ENCODE measurements around the gene EEF1G.
A peak's percentile ranks its signal among the peaks of the same experiment; 100 is the strongest.
"Not testable (repeated sequence)": the region's sequence is repeated elsewhere in the genome, so short reads cannot be mapped to it uniquely, and the experiment has no call there.

Gene EEF1G

GRCh38 chr11:62574363-62575071 is 826 bp upstream of the EEF1G start:
- Histone ChIP-seq H3K4me1 (ENCODE audit: control insufficient read depth in 1 of 2, insufficient read depth in 2 of 2, low read length in 2 of 2) (peaks cover 3 to 30% of the 10 kb centered on the region in 2 donors), H3K4me3 (ENCODE audit: low read depth in 1 of 2, low read length in 2 of 2) (peak overlapping the region; percentile 95), H3K9me3 (ENCODE audit: control insufficient read depth in 1 of 2, low read length in 2 of 2) (no peaks in the 10 kb centered on the region), H3K36me3 (ENCODE audit: control insufficient read depth in 1 of 2, insufficient read depth in 2 of 2, low read length in 2 of 2) (peaks cover 29 to 60% of the 10 kb centered on the region in 2 donors), H3K27me3 (ENCODE audit: low read depth, low read length) (no peaks in the 10 kb centered on the region), H3K27ac (ENCODE audit: low read length) (peak overlapping the region; percentile 96)

- H3K4me3 ChIP-seq (ENCODE audit: low read depth in 1 of 2, low read length in 2 of 2): peak overlapping the region; percentile 95 to 99
- H3K36me3 ChIP-seq (ENCODE audit: control insufficient read depth in 1 of 2, insufficient read depth in 2 of 2, low read length in 2 of 2): peaks cover 35 to 61% of the 10 kb centered on the region in 2 donors
- H3K27me3 ChIP-seq (ENCODE audit: low read depth, low read length): no peaks in the 10 kb centered on the region
- H3K9me3 ChIP-seq (ENCODE audit: control insufficient read depth in 1 of 2, low read length in 2 of 2): no peaks in the 10 kb centered on the region
- peak overlapping the region; percentile 96 for H3K27ac ChIP-seq (ENCODE audit: low read length)
- peaks cover 3 to 30% of the 10 kb centered on the region in 2 donors for H3K4me1 ChIP-seq (ENCODE audit: control insufficient read depth in 1 of 2, insufficient read depth in 2 of 2, low read length in 2 of 2)
These were observed 592 bp downstream of the EEF1G start for GRCh38 chr11:62573006-62573591.

- Histone ChIP-seq H3K9me3 (ENCODE audit: control insufficient read depth in 1 of 2, low read length in 2 of 2) (no peaks in the 10 kb centered on the region), H3K4me1 (ENCODE audit: control insufficient read depth in 1 of 2, insufficient read depth in 2 of 2, low read length in 2 of 2) (peaks cover 3 to 30% of the 10 kb centered on the region in 2 donors), H3K36me3 (ENCODE audit: control insufficient read depth in 1 of 2, insufficient read depth in 2 of 2, low read length in 2 of 2) (peaks cover 37 to 54% of the 10 kb centered on the region in 2 donors), H3K27me3 (ENCODE audit: low read depth, low read length) (no peaks in the 10 kb centered on the region), H3K27ac (ENCODE audit: low read length) (peak overlapping the region; percentile 96), H3K4me3 (ENCODE audit: low read depth in 1 of 2, low read length in 2 of 2) (peak overlapping the region; percentile 95 to 99)
These were observed 1.3 kb downstream of the EEF1G start for GRCh38 chr11:62572431-62572830.

GRCh38 chr11:62571493-62571892 is 2.2 kb downstream of the EEF1G start:
- H3K4me3 ChIP-seq (ENCODE audit: low read depth in 1 of 2, low read length in 2 of 2); H3K9me3 ChIP-seq (ENCODE audit: control insufficient read depth in 1 of 2, low read length in 2 of 2); H3K27me3 ChIP-seq (ENCODE audit: low read depth, low read length): not testable (repeated sequence)
- Histone ChIP-seq H3K27ac (ENCODE audit: low read length) (peak overlapping the region; percentile 96), H3K4me1 (ENCODE audit: control insufficient read depth in 1 of 2, insufficient read depth in 2 of 2, low read length in 2 of 2) (peaks cover 3 to 30% of the 10 kb centered on the region in 2 donors), H3K36me3 (ENCODE audit: control insufficient read depth in 1 of 2, insufficient read depth in 2 of 2, low read length in 2 of 2) (peaks cover 43 to 57% of the 10 kb centered on the region in 2 donors)

GRCh38 chr11:62570903-62571302 is 2.8 kb downstream of the EEF1G start:
- H3K27me3 ChIP-seq (ENCODE audit: low read depth, low read length); H3K9me3 ChIP-seq (ENCODE audit: control insufficient read depth in 1 of 2, low read length in 2 of 2); H3K4me3 ChIP-seq (ENCODE audit: low read depth in 1 of 2, low read length in 2 of 2); H3K27ac ChIP-seq (ENCODE audit: low read length): not testable (repeated sequence)
- peaks cover 3 to 27% of the 10 kb centered on the region in 2 donors for H3K4me1 ChIP-seq (ENCODE audit: control insufficient read depth in 1 of 2, insufficient read depth in 2 of 2, low read length in 2 of 2)
- H3K36me3 ChIP-seq (ENCODE audit: control insufficient read depth in 1 of 2, insufficient read depth in 2 of 2, low read length in 2 of 2): peaks cover 43 to 59% of the 10 kb centered on the region in 2 donors

GRCh38 chr11:62569611-62570010 is 4.1 kb downstream of the EEF1G start:
- Histone ChIP-seq H3K27me3 (ENCODE audit: low read depth, low read length) (no peaks in the 10 kb centered on the region), H3K4me3 (ENCODE audit: low read depth in 1 of 2, low read length in 2 of 2) (no peak overlapping the region), H3K27ac (ENCODE audit: low read length) (no peak overlapping the region), H3K9me3 (ENCODE audit: control insufficient read depth in 1 of 2, low read length in 2 of 2) (no peaks in the 10 kb centered on the region), H3K4me1 (ENCODE audit: control insufficient read depth in 1 of 2, insufficient read depth in 2 of 2, low read length in 2 of 2) (peaks cover 3 to 14% of the 10 kb centered on the region in 2 donors), H3K36me3 (ENCODE audit: control insufficient read depth in 1 of 2, insufficient read depth in 2 of 2, low read length in 2 of 2) (peaks cover 52 to 69% of the 10 kb centered on the region in 2 donors)

GRCh38 chr11:62567018-62567633 is 6.6 kb downstream of the EEF1G start:
- peaks cover 3% of the 10 kb centered on the region in 2 donors for H3K4me1 ChIP-seq (ENCODE audit: control insufficient read depth in 1 of 2, insufficient read depth in 2 of 2, low read length in 2 of 2)
- H3K4me3 ChIP-seq (ENCODE audit: low read depth in 1 of 2, low read length in 2 of 2): no peak overlapping the region
- no peaks in the 10 kb centered on the region for H3K9me3 ChIP-seq (ENCODE audit: control insufficient read depth in 1 of 2, low read length in 2 of 2)
- H3K27me3 ChIP-seq (ENCODE audit: low read depth, low read length): no peaks in the 10 kb centered on the region
- peaks cover 59 to 73% of the 10 kb centered on the region in 2 donors for H3K36me3 ChIP-seq (ENCODE audit: control insufficient read depth in 1 of 2, insufficient read depth in 2 of 2, low read length in 2 of 2)
- no peak overlapping the region for H3K27ac ChIP-seq (ENCODE audit: low read length)

GRCh38 chr11:62566247-62566646 is 7.4 kb downstream of the EEF1G start:
- no peak overlapping the region for H3K27ac ChIP-seq (ENCODE audit: low read length)
- H3K36me3 ChIP-seq (ENCODE audit: control insufficient read depth in 1 of 2, insufficient read depth in 2 of 2, low read length in 2 of 2): peaks cover 54 to 67% of the 10 kb centered on the region in 2 donors
- H3K4me3 ChIP-seq (ENCODE audit: low read depth in 1 of 2, low read length in 2 of 2): no peak overlapping the region
- H3K4me1 ChIP-seq (ENCODE audit: control insufficient read depth in 1 of 2, insufficient read depth in 2 of 2, low read length in 2 of 2): no peaks in the 10 kb centered on the region
- no peaks in the 10 kb centered on the region for H3K9me3 ChIP-seq (ENCODE audit: control insufficient read depth in 1 of 2, low read length in 2 of 2)
- H3K27me3 ChIP-seq (ENCODE audit: low read depth, low read length): no peaks in the 10 kb centered on the region

- peaks cover 47 to 57% of the 10 kb centered on the region in 2 donors for H3K36me3 ChIP-seq (ENCODE audit: control insufficient read depth in 1 of 2, insufficient read depth in 2 of 2, low read length in 2 of 2)
These were observed 8.4 kb downstream of the EEF1G start for GRCh38 chr11:62565100-62565802.

GRCh38 chr11:62561677-62562230 is 11.9 kb downstream of the EEF1G start:
- H3K27me3 ChIP-seq (ENCODE audit: low read depth, low read length); H3K9me3 ChIP-seq (ENCODE audit: control insufficient read depth in 1 of 2, low read length in 2 of 2); H3K4me3 ChIP-seq (ENCODE audit: low read depth in 1 of 2, low read length in 2 of 2); H3K27ac ChIP-seq (ENCODE audit: low read length): not testable (repeated sequence)
- Histone ChIP-seq H3K36me3 (ENCODE audit: control insufficient read depth in 1 of 2, insufficient read depth in 2 of 2, low read length in 2 of 2) (peaks cover 39 to 48% of the 10 kb centered on the region in 2 donors), H3K4me1 (ENCODE audit: control insufficient read depth in 1 of 2, insufficient read depth in 2 of 2, low read length in 2 of 2) (peaks cover 15 to 24% of the 10 kb centered on the region in 2 donors)

More at GRCh38 chr11:62565100-62565802, 8.4 kb downstream of the EEF1G start:
- Histone ChIP-seq H3K9me3 (ENCODE audit: control insufficient read depth in 1 of 2, low read length in 2 of 2) (no peaks in the 10 kb centered on the region), H3K4me1 (ENCODE audit: control insufficient read depth in 1 of 2, insufficient read depth in 2 of 2, low read length in 2 of 2) (peaks cover 0 to 7% of the 10 kb centered on the region in 2 donors), H3K27ac (ENCODE audit: low read length) (peak overlapping the region; percentile 43), H3K4me3 (ENCODE audit: low read depth in 1 of 2, low read length in 2 of 2) (no peak overlapping the region), H3K27me3 (ENCODE audit: low read depth, low read length) (no peaks in the 10 kb centered on the region)

Measured in muscle layer of duodenum (tissue), 2 donors.